Natural killer cell (primary cell): ENCODE results near the gene AOPEP. TPM values are rescaled to one million over a fixed set of nuclear protein-coding genes. Genes with fewer than 3 reads are reported as not detected.
"Not testable (repeated sequence)": the region's sequence is repeated elsewhere in the genome, so short reads cannot be mapped to it uniquely, and the experiment has no call there.

ENCODE experiments used
- ATAC-seq, 3 donors: fragments of 150-1000 bp in 2 of 3; fragments of 200-7000 bp in 1 of 3; cut with Tn5 transposase; 1 replicate in 1 of 3; 2 replicates in 2 of 3; pipeline ENCODE4 v1.10.0; 2021; ENCODE audit warnings: mild to moderate bottlenecking in 2 of 3, moderate library complexity in 2 of 3
- DNase-seq, 2 donors: peaks; one replicate each; pipeline versions ENCODE4 v3.0.0 to v3.0.0-alpha.2; 2013 to 2021; ENCODE audit warnings: mixed read lengths in 1 of 2
- H3K27ac ChIP-seq: one replicate; pipeline ENCODE4 v1.5.1; 2013; ENCODE audit warnings: mild to moderate bottlenecking, low read length
- H3K27me3 ChIP-seq: one replicate; pipeline ENCODE4 v1.6.1; 2013; ENCODE audit warnings: low read length; ENCODE audit not compliant: control insufficient read depth, insufficient read depth
- H3K36me3 ChIP-seq: one replicate; pipeline ENCODE4 v1.6.1; 2013; ENCODE audit warnings: low read length; ENCODE audit not compliant: control insufficient read depth, insufficient read depth
- H3K4me1 ChIP-seq: one replicate; pipeline ENCODE4 v1.6.1; 2013; ENCODE audit warnings: low read length; ENCODE audit not compliant: control insufficient read depth, insufficient read depth
- H3K4me3 ChIP-seq: one replicate; pipeline ENCODE4 v1.5.1; 2013; ENCODE audit warnings: low read length
- H3K9me3 ChIP-seq: one replicate; pipeline ENCODE4 v1.6.1; 2013; ENCODE audit warnings: low read length; ENCODE audit not compliant: control insufficient read depth, insufficient read depth
- H3K27ac Mint-ChIP-seq, 2 donors: one replicate each; pipeline ENCODE4 v1.8.0; 2022; ENCODE audit warnings: mild to moderate bottlenecking in 2 of 2, mixed read lengths in 2 of 2, moderate library complexity in 1 of 2
- H3K27me3 Mint-ChIP-seq, 2 donors: one replicate each; pipeline ENCODE4 v1.8.0; 2022; ENCODE audit warnings: low read depth in 2 of 2, mixed read lengths in 2 of 2
- H3K36me3 Mint-ChIP-seq: one replicate; pipeline ENCODE4 v1.8.0; 2022; ENCODE audit warnings: mixed read lengths
- H3K4me1 Mint-ChIP-seq, 2 donors: one replicate each; pipeline ENCODE4 v1.8.0; 2022; ENCODE audit warnings: mixed read lengths in 2 of 2
- H3K4me3 Mint-ChIP-seq: one replicate; pipeline ENCODE4 v1.8.0; 2022; ENCODE audit warnings: mild to moderate bottlenecking, moderate library complexity, mixed read lengths
- H3K9me3 Mint-ChIP-seq, 2 donors: one replicate each; pipeline ENCODE4 v1.8.0; 2022; ENCODE audit warnings: mixed read lengths in 2 of 2
- CTCF ChIP-seq: fragments of 200-600 bp; IDR thresholded peaks from one replicate; pipeline ENCODE4 v1.8.0; 2022; ENCODE audit warnings: antibody characterized with exemption
- WGBS: methylation state at CpG from one replicate; pipeline ENCODE4 v1.1.7; 2013; ENCODE audit warnings: missing lambda C conversion rate; ENCODE audit not compliant: insufficient coverage; 5-methylcytosine and 5-hydroxymethylcytosine counted together
- intact Hi-C: fragments of 100-400 bp; cut with micrococcal nuclease; formaldehyde crosslinking; loops from one replicate; pipeline ENCODE4 v1.14.2; 2022
- total RNA-seq, 4 donors: library from RNA; stranded (reverse); fragments of 120-200 nt in 1 of 4; gene quantifications; one replicate each; pipeline versions ENCODE4 v1.2.3 to v1.2.4, GENCODE V29; 2013 to 2022

Gene AOPEP
- total RNA-seq, 3 donors from 2014 or later (not counting 1 experiment from before 2014, with no cell fraction given): 20.1 to 22.6 (median 20.6) TPM

GRCh38 chr9:94843134-94843533 lies 116.6 kb downstream of the AOPEP start:
- H3K4me3 Mint-ChIP-seq: no peak overlapping the region
- no peak for ATAC-seq
- no peak for DNase-seq
- peaks cover 5 to 10% of the 10 kb centered on the region in 2 donors for H3K9me3 Mint-ChIP-seq
- Histone ChIP-seq H3K27ac (no peak overlapping the region), H3K4me3 (no peak overlapping the region), H3K4me1 (no peaks in the 10 kb centered on the region), H3K9me3 (no peaks in the 10 kb centered on the region), H3K27me3 (no peaks in the 10 kb centered on the region), H3K36me3 (no peaks in the 10 kb centered on the region)
- 92% methylated on average over 4 of the region's 4 CpGs for WGBS
- H3K27ac Mint-ChIP-seq: peak overlapping the region in 1 of 2 donors; percentile 0
- no peak for TF ChIP-seq CTCF
- H3K4me1 Mint-ChIP-seq: peaks cover 23 to 42% of the 10 kb centered on the region in 2 donors
- intact Hi-C loops: no loop called here
- no peaks in the 10 kb centered on the region for H3K27me3 Mint-ChIP-seq
- H3K36me3 Mint-ChIP-seq: peaks cover 12% of the 10 kb centered on the region

GRCh38 chr9:94846739-94847138 lies 120.2 kb downstream of the AOPEP start:
- Mint-ChIP-seq H3K9me3 (no peaks in the 10 kb centered on the region), H3K4me1 (peaks cover 18 to 38% of the 10 kb centered on the region in 2 donors), H3K27ac (peak overlapping the region in 1 of 2 donors; percentile 25), H3K27me3 (no peaks in the 10 kb centered on the region), H3K36me3 (no peaks in the 10 kb centered on the region), H3K4me3 (no peak overlapping the region)
- Histone ChIP-seq H3K27ac (no peak overlapping the region), H3K4me3 (no peak overlapping the region), H3K9me3 (no peaks in the 10 kb centered on the region), H3K4me1 (no peaks in the 10 kb centered on the region), H3K27me3 (no peaks in the 10 kb centered on the region), H3K36me3 (no peaks in the 10 kb centered on the region)
- DNase-seq: no peak
- intact Hi-C loops: no loop called here
- 99% methylated on average over 3 of the region's 3 CpGs for WGBS
- no peak for ATAC-seq
- no peak for TF ChIP-seq CTCF

GRCh38 chr9:94847486-94847885 lies 121.0 kb downstream of the AOPEP start:
- H3K9me3 ChIP-seq: no peaks in the 10 kb centered on the region

GRCh38 chr9:94848791-94849190 lies 122.3 kb downstream of the AOPEP start:
- DNase-seq, H3K36me3 Mint-ChIP-seq, H3K36me3 ChIP-seq, H3K4me1 ChIP-seq, ATAC-seq, H3K9me3 Mint-ChIP-seq, H3K27me3 Mint-ChIP-seq, H3K27ac ChIP-seq, H3K4me3 Mint-ChIP-seq, H3K27me3 ChIP-seq, H3K27ac Mint-ChIP-seq, intact Hi-C loops, H3K9me3 ChIP-seq, H3K4me3 ChIP-seq: not testable (repeated sequence)
- WGBS: 90% methylated on average over 10 of the region's 10 CpGs
- peaks cover 11 to 30% of the 10 kb centered on the region in 2 donors for H3K4me1 Mint-ChIP-seq

More at GRCh38 chr9:94847486-94847885, 121.0 kb downstream of the AOPEP start:
- intact Hi-C loops: no loop called here
- Mint-ChIP-seq H3K4me3 (no peak overlapping the region), H3K36me3 (no peaks in the 10 kb centered on the region), H3K9me3 (no peaks in the 10 kb centered on the region), H3K27ac (peak overlapping the region; percentile 25 to 30), H3K27me3 (no peaks in the 10 kb centered on the region), H3K4me1 (peaks cover 18 to 38% of the 10 kb centered on the region in 2 donors)
- Histone ChIP-seq H3K4me3 (no peak overlapping the region), H3K36me3 (no peaks in the 10 kb centered on the region), H3K4me1 (no peaks in the 10 kb centered on the region), H3K27ac (no peak overlapping the region), H3K27me3 (no peaks in the 10 kb centered on the region)
- 66% methylated on average over 2 of the region's 3 CpGs for WGBS
- no peak for TF ChIP-seq CTCF
- ATAC-seq (no peak), DNase-seq (no peak)
